GM13976 (cell line): ENCODE results near the gene CSF3.
A peak's percentile ranks its signal among the peaks of the same experiment; 100 is the strongest.

Source experiments
- DNase-seq: peaks from one replicate; pipeline ENCODE4 v3.0.0; 2012; ENCODE audit warnings: low spot score
- CTCF ChIP-seq: IDR thresholded peaks from 2 replicates; pipeline ENCODE4 v1.5.1; 2012; ENCODE audit warnings: borderline replicate concordance, mild to moderate bottlenecking; ENCODE audit not compliant: insufficient read depth; ENCODE audit errors: extremely low read depth, missing control alignments, control extremely low read depth
- in situ Hi-C: fragments of 300-500 bp; cut with MboI; formaldehyde crosslinking; loops from one replicate; pipeline ENCODE4 v1.12.0; 2022; ENCODE audit warnings: low sequenced_read_pairs, mixed read lengths, inconsistent platforms; ENCODE audit not compliant: unreplicated experiment

Gene CSF3

GRCh38 chr17:40035162-40035559 is 19.9 kb downstream of the CSF3 start:
- in situ Hi-C loops = no loop called here
- peak; percentile 19 for TF ChIP-seq CTCF

GRCh38 chr17:40038882-40039513 is 23.8 kb downstream of the CSF3 start:
- TF ChIP-seq CTCF = peak; percentile 3
- in situ Hi-C loops = no loop called here
- peak; percentile 30 for DNase-seq

More at GRCh38 chr17:40035162-40035559, 19.9 kb downstream of the CSF3 start:
- peak; percentile 32 for DNase-seq

- no peak for DNase-seq
- in situ Hi-C loops = no loop called here
- no peak for TF ChIP-seq CTCF
These were observed 26.0 kb downstream of the CSF3 start for GRCh38 chr17:40041196-40041595.

GRCh38 chr17:40056379-40057015 is 41.3 kb downstream of the CSF3 start:
- in situ Hi-C loops = no loop called here
- DNase-seq = no peak
- no peak for TF ChIP-seq CTCF

- no peak for DNase-seq
- in situ Hi-C loops = no loop called here
These were observed 43.0 kb downstream of the CSF3 start for GRCh38 chr17:40058186-40058784.

GRCh38 chr17:40058865-40059264 is 43.6 kb downstream of the CSF3 start:
- in situ Hi-C loops = no loop called here
- no peak for TF ChIP-seq CTCF
- no peak for DNase-seq

More at GRCh38 chr17:40058186-40058784, 43.0 kb downstream of the CSF3 start:
- no peak for TF ChIP-seq CTCF
